ENCODE data around the gene ATXN7. TPM values are rescaled to one million over a fixed set of nuclear protein-coding genes. Genes with fewer than 3 reads are reported as not detected.

The ATXN7 gene
- total RNA-seq, 4 donors from 2014 or later, result 6.1 to 28.2 (median 20.2) TPM

- no peaks in the 10 kb centered on the region for H3K27me3 ChIP-seq
- 93 to 94% methylated on average over 3 of the region's 3 CpGs for WGBS, 2 donors
- H3K9me3 ChIP-seq, result no peaks in the 10 kb centered on the region
- intact Hi-C loops (cut with DNase I), result no loop called here
- no peak overlapping the region for H3K27ac ChIP-seq
- DNase-seq, result no peak
- TF ChIP-seq POLR2A (IDR thresholded peaks at IDR 0.05) (no peak), CTCF (IDR thresholded peaks at IDR 0.05) (no peak)
- H3K4me3 ChIP-seq, result no peak overlapping the region
- peaks cover 0 to 24% (median 1%) of the 10 kb centered on the region in 3 donors for H3K4me1 ChIP-seq
- peaks cover 0 to 96% (median 37%) of the 10 kb centered on the region in 3 donors for H3K36me3 ChIP-seq
Measured at GRCh38 chr3:63984391-63984790, 120.7 kb downstream of the ATXN7 start.

- peaks cover 0 to 8% (median 0%) of the 10 kb centered on the region in 3 donors for H3K4me1 ChIP-seq
- no peaks in the 10 kb centered on the region for H3K27me3 ChIP-seq
- no peak overlapping the region for H3K27ac ChIP-seq
- 83 to 88% methylated on average over 7 of the region's 7 CpGs for WGBS, 2 donors
- no peaks in the 10 kb centered on the region for H3K9me3 ChIP-seq
- H3K36me3 ChIP-seq, result peaks cover 6 to 100% (median 41%) of the 10 kb centered on the region in 3 donors
- intact Hi-C loops (cut with DNase I), result no loop called here
- no peak overlapping the region for H3K4me3 ChIP-seq
- DNase-seq, result no peak
- TF ChIP-seq CTCF (IDR thresholded peaks at IDR 0.05) (no peak), POLR2A (IDR thresholded peaks at IDR 0.05) (no peak)
Measured at GRCh38 chr3:63986146-63986545, 122.5 kb downstream of the ATXN7 start.

GRCh38 chr3:63986831-63987230, 123.2 kb downstream of the ATXN7 start:
- peaks cover 0 to 8% (median 0%) of the 10 kb centered on the region in 3 donors for H3K4me1 ChIP-seq
- no peaks in the 10 kb centered on the region for H3K9me3 ChIP-seq
- no peak for TF ChIP-seq CTCF (IDR thresholded peaks at IDR 0.05)
- no peak for TF ChIP-seq POLR2A (IDR thresholded peaks at IDR 0.05)
- H3K36me3 ChIP-seq, result peaks cover 6 to 100% (median 39%) of the 10 kb centered on the region in 3 donors
- intact Hi-C loops (cut with DNase I), result no loop called here
- H3K4me3 ChIP-seq, result no peak overlapping the region
- WGBS, 2 donors, result 55 to 56% methylated on average over 2 of the region's 2 CpGs
- H3K27ac ChIP-seq, result no peak overlapping the region
- no peak for DNase-seq
- H3K27me3 ChIP-seq, result no peaks in the 10 kb centered on the region

- 50 to 61% methylated on average over 4 of the region's 4 CpGs for WGBS, 2 donors
- peaks cover 6 to 97% (median 35%) of the 10 kb centered on the region in 3 donors for H3K36me3 ChIP-seq
- TF ChIP-seq CTCF (IDR thresholded peaks at IDR 0.05) (no peak), POLR2A (IDR thresholded peaks at IDR 0.05) (no peak)
- intact Hi-C loops (cut with DNase I), result no loop called here
- no peak overlapping the region for H3K27ac ChIP-seq
- H3K9me3 ChIP-seq, result no peaks in the 10 kb centered on the region
- H3K27me3 ChIP-seq, result no peaks in the 10 kb centered on the region
- peaks cover 0 to 14% (median 0%) of the 10 kb centered on the region in 3 donors for H3K4me1 ChIP-seq
- DNase-seq, result no peak
- H3K4me3 ChIP-seq, result no peak overlapping the region
Measured at GRCh38 chr3:63988943-63989342, 125.3 kb downstream of the ATXN7 start.

GRCh38 chr3:63990204-63990603, 126.5 kb downstream of the ATXN7 start:
- no peak for DNase-seq

More at GRCh38 chr3:63990204-63990603, 126.5 kb downstream of the ATXN7 start:
- Histone ChIP-seq H3K27me3 (no peaks in the 10 kb centered on the region), H3K27ac (no peak overlapping the region), H3K9me3 (no peaks in the 10 kb centered on the region), H3K4me1 (peaks cover 0 to 15% (median 0%) of the 10 kb centered on the region in 3 donors), H3K36me3 (peaks cover 6 to 97% (median 25%) of the 10 kb centered on the region in 3 donors), H3K4me3 (no peak overlapping the region)
- no peak for TF ChIP-seq POLR2A (IDR thresholded peaks at IDR 0.05)
- no peak for TF ChIP-seq CTCF (IDR thresholded peaks at IDR 0.05)
- intact Hi-C loops (cut with DNase I), result loop anchor here (10.0 kb wide), 1 partner anchor 75 kb away; the partner anchor contains the start of gene SCAANT1
- 96 to 100% methylated on average over 6 to 8 of the region's 14 CpGs for WGBS, 2 donors

Data from esophagus squamous epithelium (tissue), 5 donors.